Measurements from ENCODE around the gene CFAP251. TPM values are rescaled to one million over a fixed set of nuclear protein-coding genes. Genes with fewer than 3 reads are reported as not detected.

Gene CFAP251
- total RNA-seq, 1 donor = 0.21 TPM

DNA sequence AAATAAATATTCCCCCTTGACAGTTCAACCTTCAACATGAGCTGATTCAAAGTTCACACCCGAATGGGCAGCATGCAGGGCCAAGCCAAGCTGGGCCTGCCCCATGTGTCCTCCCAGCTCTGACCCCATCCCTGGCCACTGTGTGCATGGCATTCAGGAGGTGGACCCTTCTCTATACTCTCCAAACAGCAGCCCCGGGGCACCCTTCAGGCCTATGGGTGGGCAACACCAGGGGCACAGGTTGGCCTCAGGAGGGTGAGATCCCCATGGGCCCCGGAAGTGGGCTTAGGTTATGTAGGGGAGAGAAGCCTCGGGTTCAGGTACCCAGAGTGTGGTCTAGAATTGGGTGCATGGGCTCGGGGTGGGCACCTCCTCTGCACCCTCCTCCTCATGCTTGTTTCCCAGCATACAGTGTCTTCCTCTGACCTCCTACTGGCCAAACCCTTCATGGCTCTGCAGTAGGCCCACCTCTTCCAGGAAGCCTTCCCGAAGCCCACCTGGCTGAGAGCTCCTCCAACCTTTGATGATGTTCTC is 71.8 kb downstream of the CFAP251 start:
- H3K4me3 ChIP-seq (ENCODE audit: low read length) = no peak overlapping the region
- H3K27me3 ChIP-seq (ENCODE audit: insufficient read depth, low read length) = no peaks in the 10 kb centered on the region
- H3K4me1 ChIP-seq (ENCODE audit: insufficient read depth, low read length) = peaks cover 15% of the 10 kb centered on the region
- no peaks in the 10 kb centered on the region for H3K9me3 ChIP-seq (ENCODE audit: low read depth, low read length)

DNA sequence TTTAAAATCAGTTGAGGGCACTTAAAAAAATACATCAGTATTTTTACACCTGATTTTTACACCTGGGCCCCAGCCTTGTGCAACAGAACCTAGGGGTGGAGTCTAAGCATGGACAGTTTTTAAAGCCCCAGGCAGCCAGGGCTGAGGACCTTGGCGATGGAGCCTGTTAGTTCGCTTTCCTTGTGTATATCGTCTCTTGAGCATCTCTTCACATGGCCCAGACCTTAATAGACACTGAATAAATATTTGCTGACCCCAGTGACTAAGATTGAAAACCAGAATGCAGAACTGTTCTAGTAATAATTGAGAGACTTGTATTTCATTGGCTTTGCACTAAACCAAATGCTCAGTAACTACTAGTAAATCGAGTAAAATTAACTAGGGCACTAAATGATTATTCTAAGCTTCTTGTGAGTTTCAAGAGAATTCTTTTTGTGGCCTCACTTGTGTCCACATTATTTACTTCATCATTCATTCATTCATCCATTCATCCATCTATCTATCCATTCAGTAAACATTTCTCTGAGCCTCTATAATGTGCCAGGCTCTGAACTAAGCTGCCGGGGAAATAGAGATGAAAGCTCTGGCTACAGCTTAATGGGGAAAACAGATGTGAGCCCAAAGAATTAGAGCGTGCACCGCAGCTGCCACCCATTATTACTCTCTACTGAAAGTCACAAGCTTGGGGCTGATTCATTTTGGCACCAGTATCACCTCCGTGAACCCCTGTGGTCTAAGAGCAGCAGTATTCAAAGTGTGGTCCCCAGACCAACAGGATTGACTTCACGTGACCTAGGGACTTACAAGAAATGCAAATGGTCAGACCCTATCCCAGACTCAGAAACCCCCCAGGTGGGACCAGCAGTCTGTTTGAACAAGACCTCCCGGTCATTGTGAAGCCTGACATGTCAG is 72.6 kb downstream of the CFAP251 start:
- H3K4me3 ChIP-seq (ENCODE audit: low read length) = no peak overlapping the region
- peaks cover 15% of the 10 kb centered on the region for H3K4me1 ChIP-seq (ENCODE audit: insufficient read depth, low read length)
- H3K9me3 ChIP-seq (ENCODE audit: low read depth, low read length) = no peaks in the 10 kb centered on the region
- no peaks in the 10 kb centered on the region for H3K27me3 ChIP-seq (ENCODE audit: insufficient read depth, low read length)

DNA sequence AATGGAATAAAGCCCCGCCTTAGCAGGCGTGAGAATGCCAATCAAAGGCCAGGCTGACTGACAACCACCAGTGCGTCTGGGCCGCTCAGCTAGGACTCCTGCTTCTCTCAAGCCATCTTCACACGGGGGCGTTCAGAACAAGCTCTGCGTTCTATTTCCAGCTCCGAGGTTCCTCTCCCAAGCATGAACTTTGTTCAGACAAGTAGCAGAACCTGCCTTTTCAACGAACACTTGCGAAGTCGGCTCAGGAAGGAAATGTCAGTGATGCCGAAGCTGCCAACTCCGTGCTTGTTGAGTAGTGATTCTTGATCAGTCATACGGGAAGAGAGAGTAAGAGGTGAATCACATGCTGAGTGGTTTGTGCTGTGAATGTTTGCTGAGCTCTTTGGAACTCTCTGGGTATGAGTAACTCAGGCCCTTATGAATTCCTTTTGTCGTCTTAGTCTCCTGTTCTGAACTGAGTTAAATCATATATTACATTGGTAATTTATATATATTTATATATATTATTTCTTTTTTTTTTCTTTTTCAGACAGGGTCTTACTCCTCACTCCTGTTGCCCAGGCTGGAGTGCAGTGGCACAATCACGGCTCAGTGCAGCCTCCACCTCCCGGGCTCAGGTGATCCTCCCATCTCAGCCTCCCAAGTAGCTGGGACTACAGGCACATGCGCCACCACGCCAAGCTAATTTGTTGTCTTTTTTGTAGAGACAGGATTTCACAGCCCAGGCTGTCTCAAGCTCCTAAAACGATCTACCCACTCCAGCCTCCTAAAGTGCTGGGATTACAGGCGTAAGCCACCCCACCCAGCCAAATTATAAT is 73.9 kb downstream of the CFAP251 start:
- no peaks in the 10 kb centered on the region for H3K9me3 ChIP-seq (ENCODE audit: low read depth, low read length)
- no peak overlapping the region for H3K4me3 ChIP-seq (ENCODE audit: low read length)
- H3K4me1 ChIP-seq (ENCODE audit: insufficient read depth, low read length) = peaks cover 21% of the 10 kb centered on the region
- H3K27me3 ChIP-seq (ENCODE audit: insufficient read depth, low read length) = no peaks in the 10 kb centered on the region

DNA sequence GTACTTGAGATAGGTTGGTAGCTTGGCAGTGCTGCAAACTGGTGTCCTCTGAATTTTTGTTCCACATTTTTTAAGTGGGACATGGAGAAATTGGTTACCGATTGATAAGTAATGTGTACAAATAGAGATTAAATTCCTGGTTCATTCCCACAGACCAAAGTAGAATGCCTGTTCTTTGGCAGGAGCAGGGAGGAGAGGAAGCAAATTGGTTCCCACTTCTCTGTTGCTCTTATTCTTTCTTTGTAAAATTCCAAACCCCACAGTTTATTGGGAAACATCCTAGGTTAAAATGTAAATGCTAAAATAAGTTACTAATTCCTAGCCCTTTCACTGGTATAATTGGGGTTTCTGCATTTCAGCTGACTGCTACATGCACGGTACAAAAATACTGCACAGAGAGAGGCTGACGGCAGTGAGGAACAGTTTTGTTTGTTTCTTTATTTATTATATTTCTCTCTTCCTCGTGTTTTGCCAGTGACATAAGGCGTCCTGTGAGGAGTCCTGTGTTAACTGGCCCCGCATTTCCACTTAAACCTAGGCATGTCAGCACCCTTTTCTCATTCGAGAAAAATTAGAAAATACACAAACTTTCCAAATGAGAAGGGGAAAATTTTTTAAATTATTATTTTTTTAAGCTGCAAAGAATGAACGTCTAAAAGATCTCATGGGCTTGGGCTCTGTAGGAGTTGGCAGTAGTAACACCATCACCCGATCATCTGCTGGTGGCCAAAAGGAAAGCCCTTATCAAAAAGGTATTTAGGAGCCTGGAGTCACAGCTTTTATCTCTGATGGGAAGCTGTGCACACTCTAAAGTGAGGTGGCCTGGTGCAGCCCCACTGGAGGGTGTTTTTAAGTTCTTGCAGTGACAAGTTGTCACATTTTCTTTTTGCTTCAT is 77.9 kb downstream of the CFAP251 start:
- Histone ChIP-seq H3K4me1 (ENCODE audit: insufficient read depth, low read length) (peaks cover 19% of the 10 kb centered on the region), H3K9me3 (ENCODE audit: low read depth, low read length) (no peaks in the 10 kb centered on the region), H3K27me3 (ENCODE audit: insufficient read depth, low read length) (no peaks in the 10 kb centered on the region), H3K4me3 (ENCODE audit: low read length) (no peak overlapping the region)

DNA sequence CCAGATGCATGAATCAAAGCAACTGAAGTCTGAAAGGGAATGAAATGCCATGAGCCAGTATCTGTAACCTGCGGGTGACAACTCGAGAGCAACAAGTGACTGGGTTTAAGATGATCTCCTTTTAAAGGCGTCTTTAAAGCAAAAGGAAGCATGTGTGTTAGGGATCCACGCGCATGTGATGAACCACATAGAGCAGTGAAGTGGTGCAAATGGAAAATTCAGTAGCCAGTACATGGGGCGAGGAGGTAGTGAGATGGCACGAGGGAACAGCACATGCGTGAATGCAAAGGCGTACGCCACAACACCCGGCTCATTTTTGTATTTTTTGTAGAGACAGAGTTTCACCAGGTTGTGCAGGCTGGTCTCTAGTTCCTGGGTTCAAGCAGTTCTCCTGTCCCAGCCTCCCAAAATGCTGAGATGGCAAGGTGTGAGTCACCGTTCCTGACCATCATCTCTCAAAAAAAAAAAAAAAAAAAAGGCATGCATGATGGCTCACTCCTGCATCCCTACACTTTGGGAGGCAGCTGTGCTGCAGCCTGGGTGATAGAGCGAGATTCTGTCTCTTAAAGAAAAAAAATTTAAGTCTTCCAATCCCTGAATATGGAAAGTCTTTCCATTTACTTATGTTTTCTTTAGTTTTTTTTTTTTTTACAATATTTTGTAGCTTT is 78.7 kb downstream of the CFAP251 start:
- peaks cover 12% of the 10 kb centered on the region for H3K4me1 ChIP-seq (ENCODE audit: insufficient read depth, low read length)
- H3K9me3 ChIP-seq (ENCODE audit: low read depth, low read length) = no peaks in the 10 kb centered on the region
- no peak overlapping the region for H3K4me3 ChIP-seq (ENCODE audit: low read length)
- H3K27me3 ChIP-seq (ENCODE audit: insufficient read depth, low read length) = no peaks in the 10 kb centered on the region

DNA sequence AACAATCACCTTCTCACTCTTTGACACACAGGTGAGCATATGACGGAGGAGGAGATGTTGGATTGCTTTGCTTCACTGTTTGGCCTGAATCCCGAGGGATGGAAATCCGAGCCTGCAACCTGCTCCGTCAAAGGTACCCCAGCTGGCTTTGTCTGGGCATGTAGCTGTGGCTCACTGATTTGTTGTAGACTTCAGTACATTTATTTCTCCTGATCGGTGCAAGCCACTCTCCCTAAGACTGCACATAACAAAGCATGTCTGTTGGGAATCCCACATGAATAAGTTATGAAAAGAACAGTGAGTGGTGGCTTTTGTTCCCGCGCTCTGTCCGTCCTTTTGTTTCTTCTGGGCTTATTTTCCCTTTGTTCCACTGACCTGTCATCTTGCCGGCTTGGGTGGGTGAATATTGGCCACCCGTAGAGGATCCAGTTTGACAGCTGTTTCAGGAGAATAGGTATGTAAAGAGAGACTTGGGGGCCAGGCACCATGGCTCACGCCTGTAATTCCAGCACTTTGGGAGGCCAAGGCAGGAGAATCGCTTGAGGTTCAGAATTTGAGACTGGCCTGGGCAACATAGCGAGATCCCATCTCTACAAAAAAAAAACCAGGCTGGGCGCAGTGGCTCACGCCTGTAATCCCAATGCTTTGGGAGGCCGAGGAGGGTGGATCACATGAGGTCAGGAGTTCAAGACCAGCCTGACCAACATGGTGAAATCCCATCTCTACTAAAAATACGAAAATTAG is 83.2 kb downstream of the CFAP251 start:
- H3K4me3 ChIP-seq (ENCODE audit: low read length) = no peak overlapping the region
- no peaks in the 10 kb centered on the region for H3K27me3 ChIP-seq (ENCODE audit: insufficient read depth, low read length)
- H3K4me1 ChIP-seq (ENCODE audit: insufficient read depth, low read length) = peaks cover 36% of the 10 kb centered on the region
- H3K9me3 ChIP-seq (ENCODE audit: low read depth, low read length) = no peaks in the 10 kb centered on the region

DNA sequence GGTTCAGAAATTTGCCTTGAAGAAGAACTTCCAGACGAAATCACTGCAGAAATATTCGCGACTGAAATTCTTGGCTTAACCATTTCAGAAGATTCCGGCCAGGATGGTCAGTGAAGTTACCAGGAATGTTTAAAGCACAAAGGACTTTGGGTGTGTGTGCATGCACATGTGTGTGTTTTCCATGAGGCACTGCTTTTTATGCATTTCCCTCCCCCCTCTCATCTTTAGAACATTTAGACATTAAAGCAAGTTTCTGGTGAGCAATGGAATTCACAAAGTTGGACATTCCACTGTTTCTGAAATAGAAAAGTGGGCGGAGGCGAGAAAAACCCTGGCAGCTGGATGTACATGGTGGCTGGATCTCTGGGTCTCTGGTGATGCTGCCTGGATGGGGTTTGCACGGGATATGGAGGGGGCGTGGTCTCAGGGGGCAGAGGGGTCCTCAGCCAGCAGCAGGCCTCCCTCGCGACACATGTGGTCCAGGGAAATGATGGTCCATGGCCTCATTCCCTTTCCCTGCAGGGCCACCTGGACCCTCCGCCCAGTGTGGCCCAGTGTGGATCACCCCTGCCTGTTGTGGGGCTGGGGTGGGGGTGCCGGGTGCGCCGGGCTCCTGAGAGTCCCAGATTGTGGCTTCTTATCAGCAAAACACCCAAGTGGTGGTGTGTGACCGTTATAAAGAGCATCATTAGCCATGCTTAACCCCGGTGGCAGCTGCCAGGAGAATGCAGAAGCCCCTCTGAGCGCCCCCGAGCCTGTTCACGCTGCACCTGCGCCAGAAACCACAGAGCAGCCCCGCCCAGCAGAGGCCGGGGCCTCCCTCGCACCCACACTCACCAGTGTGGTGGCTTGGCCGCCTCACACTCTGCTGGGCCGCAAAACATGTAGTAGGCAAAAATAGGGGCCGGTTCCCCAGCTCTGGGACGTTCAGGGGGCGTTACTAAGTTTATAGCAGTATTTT is 85.5 kb downstream of the CFAP251 start:
- no peak overlapping the region for H3K4me3 ChIP-seq (ENCODE audit: low read length)
- H3K9me3 ChIP-seq (ENCODE audit: low read depth, low read length) = no peaks in the 10 kb centered on the region
- peaks cover 48% of the 10 kb centered on the region for H3K4me1 ChIP-seq (ENCODE audit: insufficient read depth, low read length)
- no peaks in the 10 kb centered on the region for H3K27me3 ChIP-seq (ENCODE audit: insufficient read depth, low read length)

DNA sequence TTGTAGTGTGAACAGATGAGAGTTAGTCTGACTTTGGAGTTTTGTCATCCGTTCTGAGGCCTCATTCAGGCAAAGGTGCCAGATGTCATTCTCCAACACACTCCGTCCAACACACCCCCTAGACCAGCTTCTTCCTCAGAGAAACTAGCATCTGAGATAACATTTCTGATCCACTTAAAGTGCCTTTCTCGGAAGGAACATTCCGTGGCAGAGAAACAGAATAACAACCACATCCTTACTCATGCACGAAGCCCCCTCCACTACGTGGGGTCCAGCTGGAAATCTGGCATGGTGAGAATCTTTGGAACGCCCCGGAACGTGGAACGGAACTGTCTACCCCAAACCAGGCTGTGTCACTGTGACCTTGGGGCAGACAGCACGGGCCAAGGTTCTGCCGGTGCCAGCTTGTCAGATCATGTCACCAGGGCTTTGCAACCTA is 86.3 kb downstream of the CFAP251 start:
- Histone ChIP-seq H3K4me3 (ENCODE audit: low read length) (no peak overlapping the region), H3K4me1 (ENCODE audit: insufficient read depth, low read length) (peaks cover 48% of the 10 kb centered on the region), H3K9me3 (ENCODE audit: low read depth, low read length) (no peaks in the 10 kb centered on the region), H3K27me3 (ENCODE audit: insufficient read depth, low read length) (no peaks in the 10 kb centered on the region)

DNA sequence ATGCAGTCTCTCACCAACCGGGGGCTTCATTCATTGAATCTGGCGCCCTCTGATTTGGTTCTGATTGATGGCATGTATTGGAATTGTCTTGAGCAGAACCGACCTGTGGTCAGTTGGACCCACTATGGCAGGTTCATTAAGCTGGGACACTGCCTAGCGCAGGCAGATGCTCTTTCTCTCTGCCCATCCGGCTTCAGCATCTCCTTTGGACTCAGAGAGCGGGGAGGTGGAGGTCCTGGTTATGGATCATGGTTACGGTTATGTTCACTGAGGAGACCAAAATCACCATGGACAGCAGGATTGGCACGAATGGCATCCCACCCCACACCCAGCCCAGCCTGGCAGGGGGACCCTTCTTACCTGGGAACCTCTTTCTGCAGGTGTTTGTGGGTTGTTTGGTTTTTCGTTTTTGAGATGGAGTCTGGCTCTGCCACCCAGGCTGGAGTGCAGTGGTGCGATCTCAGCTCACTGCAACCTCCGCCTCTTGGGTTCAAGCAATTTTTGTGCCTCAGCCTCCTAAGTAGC is 86.9 kb downstream of the CFAP251 start:
- Histone ChIP-seq H3K9me3 (ENCODE audit: low read depth, low read length) (no peaks in the 10 kb centered on the region), H3K27me3 (ENCODE audit: insufficient read depth, low read length) (no peaks in the 10 kb centered on the region), H3K4me3 (ENCODE audit: low read length) (no peak overlapping the region), H3K4me1 (ENCODE audit: insufficient read depth, low read length) (peaks cover 48% of the 10 kb centered on the region)

DNA sequence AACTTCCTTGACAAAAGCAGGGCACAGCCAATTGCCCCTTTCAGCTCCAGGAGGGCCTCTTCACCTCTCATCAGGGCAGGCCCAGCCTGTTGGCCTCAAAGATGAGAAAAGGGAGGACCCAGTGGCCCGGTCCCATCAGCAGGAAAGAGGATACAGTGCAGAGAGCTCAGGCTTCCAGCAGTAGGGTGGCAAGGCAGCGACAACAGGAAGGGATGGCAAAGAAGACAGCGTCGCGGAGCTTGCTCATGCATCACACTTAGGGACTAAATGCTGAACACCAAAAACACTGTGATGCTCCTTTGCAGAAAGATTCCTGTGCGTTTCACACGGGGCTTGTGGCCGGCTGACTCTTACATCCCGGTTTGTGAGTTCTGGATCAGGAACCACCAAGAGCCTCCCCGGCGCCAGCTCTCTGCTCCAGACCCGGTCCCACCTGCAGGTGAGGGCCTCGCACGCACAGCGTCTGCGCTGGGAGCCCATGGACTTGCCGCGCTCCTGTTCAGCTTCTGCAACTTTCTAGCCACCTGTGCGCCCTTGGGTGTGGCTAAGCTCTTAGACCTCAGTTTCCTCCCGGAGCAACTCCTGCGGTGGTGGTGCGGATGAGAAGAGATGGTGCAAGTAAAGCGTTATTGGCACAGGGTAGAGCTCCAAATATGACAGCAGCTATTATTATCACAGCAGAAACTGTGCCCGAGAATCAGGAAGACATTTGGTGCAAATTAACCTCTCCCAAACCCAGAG is 88.0 kb downstream of the CFAP251 start:
- H3K27me3 ChIP-seq (ENCODE audit: insufficient read depth, low read length) = no peaks in the 10 kb centered on the region
- H3K4me1 ChIP-seq (ENCODE audit: insufficient read depth, low read length) = peaks cover 48% of the 10 kb centered on the region
- H3K9me3 ChIP-seq (ENCODE audit: low read depth, low read length) = no peaks in the 10 kb centered on the region
- H3K4me3 ChIP-seq (ENCODE audit: low read length) = no peak overlapping the region

DNA sequence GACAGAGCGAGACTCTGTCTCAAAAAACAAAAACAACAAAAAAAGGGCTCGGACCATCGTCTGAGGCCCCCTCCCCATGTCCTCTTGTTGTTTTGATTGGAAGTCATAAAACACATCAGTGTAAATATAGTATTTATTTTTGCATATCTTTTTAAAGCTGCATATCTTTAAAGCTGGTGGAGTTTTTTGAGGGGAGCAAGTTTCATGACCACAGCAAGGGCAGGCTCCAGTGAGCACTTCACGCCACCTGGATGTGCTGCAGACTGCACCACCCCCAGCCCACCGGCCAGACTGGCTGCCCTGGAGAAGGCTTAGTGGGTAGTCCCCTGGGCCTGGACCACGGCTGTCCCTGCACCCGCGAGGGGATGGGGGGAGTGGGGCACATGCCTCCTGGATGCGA is 91.3 kb downstream of the CFAP251 start:
- Histone ChIP-seq H3K4me1 (ENCODE audit: insufficient read depth, low read length) (peaks cover 56% of the 10 kb centered on the region), H3K9me3 (ENCODE audit: low read depth, low read length) (no peaks in the 10 kb centered on the region), H3K4me3 (ENCODE audit: low read length) (no peak overlapping the region), H3K27me3 (ENCODE audit: insufficient read depth, low read length) (no peaks in the 10 kb centered on the region)

DNA sequence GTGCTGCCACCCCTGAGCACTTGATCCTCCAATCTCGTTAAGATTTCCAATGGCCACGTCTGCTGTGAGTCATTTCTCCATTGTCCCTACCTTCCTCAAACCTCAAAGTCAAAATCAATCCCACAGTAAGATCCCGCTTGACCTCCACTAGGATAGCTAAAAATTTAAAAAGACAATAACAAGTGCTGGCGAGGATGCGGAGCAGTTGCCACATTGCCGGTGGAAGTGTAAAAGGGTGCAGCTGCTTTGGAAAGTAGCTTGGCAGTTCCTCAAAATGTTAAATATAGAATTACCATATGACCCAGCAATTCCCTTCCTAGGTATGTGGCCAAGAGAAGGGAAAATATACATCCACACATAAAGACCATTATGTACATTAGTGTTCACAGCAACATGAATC is 93.8 kb downstream of the CFAP251 start:
- peaks cover 32% of the 10 kb centered on the region for H3K4me1 ChIP-seq (ENCODE audit: insufficient read depth, low read length)
- no peaks in the 10 kb centered on the region for H3K27me3 ChIP-seq (ENCODE audit: insufficient read depth, low read length)
- H3K9me3 ChIP-seq (ENCODE audit: low read depth, low read length) = no peaks in the 10 kb centered on the region
- H3K4me3 ChIP-seq (ENCODE audit: low read length) = no peak overlapping the region

Data from mononuclear cell (primary cell).